Measurements from ENCODE around the gene LIN7C. TPM values are rescaled to one million over a fixed set of nuclear protein-coding genes. Genes with fewer than 3 reads are reported as not detected.

The LIN7C gene
- total and polyA plus RNA-seq, 2 donors (not counting 1 experiment from before 2014, with no cell fraction given), result 6.2 to 24.2 TPM

DNA sequence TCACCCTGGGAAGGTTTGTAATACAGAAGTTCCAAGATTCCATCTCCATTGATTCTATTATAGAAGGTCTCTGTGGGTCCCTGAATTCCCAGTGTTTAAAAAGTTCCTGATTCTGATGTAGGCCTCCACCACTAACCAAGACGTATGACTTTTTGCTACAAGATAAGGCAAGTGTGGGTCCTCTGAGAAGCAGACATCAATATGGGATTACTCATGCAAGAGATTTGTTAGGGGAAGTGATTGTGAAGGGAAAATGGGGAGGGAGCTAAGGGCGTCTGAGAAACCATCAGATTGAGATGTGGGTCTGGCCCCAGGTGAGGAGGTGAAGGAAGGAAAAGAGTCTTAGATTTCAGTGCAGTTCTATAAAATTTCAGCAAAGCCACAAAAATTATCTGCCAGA, 23.8 kb downstream of the LIN7C start:
- H3K27ac Mint-ChIP-seq, result no peak overlapping the region
- no peaks in the 10 kb centered on the region for H4K20me1 ChIP-seq (ENCODE audit: control insufficient read depth, insufficient read depth, low read length, poor library complexity, severe bottlenecking)
- H3K9me3 ChIP-seq (ENCODE audit: control extremely low read depth in 1 of 3, control insufficient read depth in 2 of 3, insufficient read depth in 1 of 3, low read length in 2 of 3), result no peaks in the 10 kb centered on the region
- no peak overlapping the region for H3K4me3 ChIP-seq (ENCODE audit: control extremely low read depth in 1 of 5, extremely low read depth in 1 of 5, insufficient read depth in 1 of 5, low read depth in 2 of 5, low read length in 4 of 5)
- no peak overlapping the region for H3K9ac ChIP-seq (ENCODE audit: low read length)
- H3K4me3 Mint-ChIP-seq, result no peak overlapping the region
- POLR2A ChIA-PET, result no interaction called here
- WGBS (ENCODE audit: insufficient coverage), result no CpG with 5 or more reads among the region's 2 CpGs
- H3K27me3 Mint-ChIP-seq, result no peaks in the 10 kb centered on the region
- H3K27ac ChIP-seq (ENCODE audit: low read length in 2 of 2), result no peak overlapping the region
- H3K79me2 ChIP-seq (ENCODE audit: control insufficient read depth, insufficient read depth, low read length), result no peaks in the 10 kb centered on the region
- no peaks in the 10 kb centered on the region for H3K9me3 Mint-ChIP-seq (ENCODE audit: insufficient read depth)
- H3K4me1 ChIP-seq (ENCODE audit: control insufficient read depth in 2 of 2, insufficient read depth in 2 of 2, low read length in 2 of 2), result no peaks in the 10 kb centered on the region
- ATAC-seq (ENCODE audit: low read depth) (no peak), DNase-seq (no peak)
- no peak overlapping the region for H2AFZ ChIP-seq (ENCODE audit: insufficient read depth, low read depth, low read length, poor library complexity, severe bottlenecking)
- intact Hi-C loops (cut with micrococcal nuclease), result no loop called here
- no peak overlapping the region for H3K4me2 ChIP-seq (replicated peaks; ENCODE audit: low read depth, low read length, poor library complexity, severe bottlenecking)
- H3K27me3 ChIP-seq (replicated peaks in 1 of 4; ENCODE audit: control extremely low read depth in 1 of 4, control insufficient read depth in 3 of 4, insufficient read depth in 4 of 4, low read length in 3 of 4), result no peaks in the 10 kb centered on the region
- TF ChIP-seq, protein P1, sequence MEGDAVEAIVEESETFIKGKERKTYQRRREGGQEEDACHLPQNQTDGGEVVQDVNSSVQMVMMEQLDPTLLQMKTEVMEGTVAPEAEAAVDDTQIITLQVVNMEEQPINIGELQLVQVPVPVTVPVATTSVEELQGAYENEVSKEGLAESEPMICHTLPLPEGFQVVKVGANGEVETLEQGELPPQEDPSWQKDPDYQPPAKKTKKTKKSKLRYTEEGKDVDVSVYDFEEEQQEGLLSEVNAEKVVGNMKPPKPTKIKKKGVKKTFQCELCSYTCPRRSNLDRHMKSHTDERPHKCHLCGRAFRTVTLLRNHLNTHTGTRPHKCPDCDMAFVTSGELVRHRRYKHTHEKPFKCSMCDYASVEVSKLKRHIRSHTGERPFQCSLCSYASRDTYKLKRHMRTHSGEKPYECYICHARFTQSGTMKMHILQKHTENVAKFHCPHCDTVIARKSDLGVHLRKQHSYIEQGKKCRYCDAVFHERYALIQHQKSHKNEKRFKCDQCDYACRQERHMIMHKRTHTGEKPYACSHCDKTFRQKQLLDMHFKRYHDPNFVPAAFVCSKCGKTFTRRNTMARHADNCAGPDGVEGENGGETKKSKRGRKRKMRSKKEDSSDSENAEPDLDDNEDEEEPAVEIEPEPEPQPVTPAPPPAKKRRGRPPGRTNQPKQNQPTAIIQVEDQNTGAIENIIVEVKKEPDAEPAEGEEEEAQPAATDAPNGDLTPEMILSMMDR (IDR thresholded peaks at IDR 0.05), result no peak
- no peak for TF ChIP-seq EZH2 (IDR thresholded peaks at IDR 0.05; ENCODE audit: borderline replicate concordance, insufficient read depth, low read depth, low read length, poor library complexity, severe bottlenecking)
- H3K36me3 ChIP-seq (replicated peaks in 1 of 2; ENCODE audit: control extremely low read depth in 1 of 2, control insufficient read depth in 1 of 2, extremely low read depth in 1 of 2, insufficient read depth in 2 of 2, low read length in 1 of 2), result no peaks in the 10 kb centered on the region
- H3K4me1 Mint-ChIP-seq, result no peaks in the 10 kb centered on the region
- CTCF ChIA-PET, result interaction anchor here (1.6 to 7.3 kb wide), 2 partner anchors 16 to 304 kb away, joined by 3 to 118 read pairs; no protein-coding TSS in a partner anchor

DNA sequence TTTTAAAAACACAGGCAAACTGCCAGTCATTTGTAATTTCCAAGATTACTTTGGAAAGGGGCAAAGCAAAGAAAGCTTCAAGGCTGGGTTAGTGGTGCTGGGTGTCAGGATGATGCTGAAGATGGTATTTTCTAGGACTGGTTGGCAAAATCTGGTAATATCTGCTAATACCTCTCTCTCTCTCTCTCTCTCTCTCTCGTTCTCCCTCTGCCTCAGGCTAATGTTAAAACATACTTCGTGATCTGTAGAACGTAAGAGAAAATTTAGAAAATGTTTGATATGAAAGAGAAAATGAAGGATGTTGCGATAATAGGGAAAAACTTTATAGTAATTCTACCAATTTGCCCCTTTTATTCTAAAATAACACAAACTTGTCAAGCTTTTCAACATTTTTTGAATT, 24.6 kb downstream of the LIN7C start:
- H3K27me3 Mint-ChIP-seq, result no peaks in the 10 kb centered on the region
- no peak overlapping the region for H2AFZ ChIP-seq (ENCODE audit: insufficient read depth, low read depth, low read length, poor library complexity, severe bottlenecking)
- H3K4me3 ChIP-seq (ENCODE audit: control extremely low read depth in 1 of 5, extremely low read depth in 1 of 5, insufficient read depth in 1 of 5, low read depth in 2 of 5, low read length in 4 of 5), result no peak overlapping the region
- no peak overlapping the region for H3K27ac ChIP-seq (ENCODE audit: low read length in 2 of 2)
- H3K4me3 Mint-ChIP-seq, result no peak overlapping the region
- ChIA-PET CTCF (interaction anchor here (0.9 to 7.3 kb wide), 3 partner anchors 9 to 28 kb away, joined by 3 to 118 read pairs (median 3); partner anchors contain the start of gene LGR4), POLR2A (no interaction called here)
- H3K27ac Mint-ChIP-seq, result no peak overlapping the region
- ATAC-seq (ENCODE audit: low read depth) (no peak), DNase-seq (no peak)
- TF ChIP-seq EZH2 (IDR thresholded peaks at IDR 0.05; ENCODE audit: borderline replicate concordance, insufficient read depth, low read depth, low read length, poor library complexity, severe bottlenecking), result no peak
- TF ChIP-seq, protein P1 (IDR thresholded peaks at IDR 0.05), result no peak
- H3K79me2 ChIP-seq (ENCODE audit: control insufficient read depth, insufficient read depth, low read length), result no peaks in the 10 kb centered on the region
- H3K4me1 Mint-ChIP-seq, result no peaks in the 10 kb centered on the region
- H3K9me3 Mint-ChIP-seq (ENCODE audit: insufficient read depth), result no peaks in the 10 kb centered on the region
- no peak overlapping the region for H3K9ac ChIP-seq (ENCODE audit: low read length)
- WGBS (ENCODE audit: insufficient coverage), result no CpG with 5 or more reads among the region's 4 CpGs
- no peaks in the 10 kb centered on the region for H3K4me1 ChIP-seq (ENCODE audit: control insufficient read depth in 2 of 2, insufficient read depth in 2 of 2, low read length in 2 of 2)
- no peak overlapping the region for H3K4me2 ChIP-seq (replicated peaks; ENCODE audit: low read depth, low read length, poor library complexity, severe bottlenecking)
- intact Hi-C loops (cut with micrococcal nuclease), result no loop called here
- H4K20me1 ChIP-seq (ENCODE audit: control insufficient read depth, insufficient read depth, low read length, poor library complexity, severe bottlenecking), result no peaks in the 10 kb centered on the region
- H3K9me3 ChIP-seq (ENCODE audit: control extremely low read depth in 1 of 3, control insufficient read depth in 2 of 3, insufficient read depth in 1 of 3, low read length in 2 of 3), result no peaks in the 10 kb centered on the region
- H3K36me3 ChIP-seq (replicated peaks in 1 of 2; ENCODE audit: control extremely low read depth in 1 of 2, control insufficient read depth in 1 of 2, extremely low read depth in 1 of 2, insufficient read depth in 2 of 2, low read length in 1 of 2), result no peaks in the 10 kb centered on the region
- no peaks in the 10 kb centered on the region for H3K27me3 ChIP-seq (replicated peaks in 1 of 4; ENCODE audit: control extremely low read depth in 1 of 4, control insufficient read depth in 3 of 4, insufficient read depth in 4 of 4, low read length in 3 of 4)
